H1 (cell line): ENCODE measurements around the gene STEAP4. TPM values are rescaled to one million over a fixed set of nuclear protein-coding genes. Genes with fewer than 3 reads are reported as not detected.

ENCODE experiments used
- CTCF ChIA-PET: fragments of 300-600 bp; sonication (Branson Sonifier 250); formaldehyde crosslinking; loops from one replicate; lab custom pipeline; 2021; ENCODE audit not compliant: partially characterized antibody; lab: Charles Lee
- POLR2A ChIA-PET: fragments of 300-600 bp; sonication (Branson Sonifier 250); formaldehyde crosslinking; loops from one replicate; lab custom pipeline; 2021; ENCODE audit warnings: inconsistent platforms; ENCODE audit not compliant: partially characterized antibody; lab: Charles Lee
- DNase-seq, 2 experiments: peaks; one replicate each; pipeline versions ENCODE4 v3.0.0 to v3.0.0-alpha.2; 2010 to 2022; ENCODE audit warnings: low spot score in 2 of 2, low read depth in 1 of 2, mixed read lengths in 1 of 2
- FAIRE-seq: peaks from 2 replicates; lab custom pipeline; 2011; peaks lifted over from hg19 to GRCh38; lab: Jason Lieb, UNC
- H2AFZ ChIP-seq: 2 replicates; pipeline ENCODE4 v1.8.1; 2012; ENCODE audit warnings: low read length, inconsistent platforms
- H2AK5ac ChIP-seq: 2 replicates; pipeline ENCODE4 v1.6.1; 2013; ENCODE audit warnings: low read depth, low read length
- H2BK120ac ChIP-seq: replicated peaks from 2 replicates; pipeline ENCODE3; 2013; ENCODE audit warnings: low read depth, low read length, inconsistent platforms
- H2BK12ac ChIP-seq: 2 replicates; pipeline ENCODE4 v1.6.1; 2013; ENCODE audit warnings: low read depth, low read length
- H2BK15ac ChIP-seq: 2 replicates; pipeline ENCODE4 v1.6.1; 2013; ENCODE audit warnings: low read length
- H2BK20ac ChIP-seq: 2 replicates; pipeline ENCODE4 v1.6.1; 2013; ENCODE audit warnings: low read length
- H2BK5ac ChIP-seq: 2 replicates; pipeline ENCODE4 v1.6.1; 2013; ENCODE audit warnings: low read depth, low read length
- H3K14ac ChIP-seq: 2 replicates; pipeline ENCODE4 v1.6.1; 2013; ENCODE audit warnings: inconsistent platforms; ENCODE audit not compliant: insufficient read length
- H3K18ac ChIP-seq: 2 replicates; pipeline ENCODE4 v1.6.1; 2013; ENCODE audit warnings: low read length; ENCODE audit errors: extremely low read depth
- H3K23ac ChIP-seq: 2 replicates; pipeline ENCODE4 v1.6.1; 2013; ENCODE audit warnings: inconsistent platforms; ENCODE audit not compliant: insufficient read length
- H3K23me2 ChIP-seq: 2 replicates; pipeline ENCODE4 v1.6.1; 2013; ENCODE audit warnings: low read depth, low read length
- H3K27ac ChIP-seq: 2 replicates; pipeline ENCODE4 v1.6.1; 2011; ENCODE audit warnings: low read depth, low read length, inconsistent platforms
- H3K27me3 ChIP-seq, 4 experiments: replicated peaks in 1 of 4; 1 replicate in 1 of 4; 2 replicates in 3 of 4; pipeline versions ENCODE4 v1.6.1 to v1.8.1; 2011 to 2013; ENCODE audit warnings: low read length in 3 of 4, mild to moderate bottlenecking in 3 of 4, inconsistent platforms in 2 of 4, mixed read lengths in 2 of 4, moderate library complexity in 1 of 4; ENCODE audit not compliant: control insufficient read depth in 3 of 4, insufficient read depth in 3 of 4; ENCODE audit errors: extremely low read depth in 1 of 4
- H3K36me3 ChIP-seq, 4 experiments: 2 replicates each; pipeline versions ENCODE4 v1.6.1 to v1.8.1; 2011 to 2013; ENCODE audit warnings: mild to moderate bottlenecking in 4 of 4, low read length in 3 of 4, moderate library complexity in 2 of 4, control low read depth in 1 of 4, inconsistent platforms in 1 of 4; ENCODE audit not compliant: insufficient read depth in 4 of 4, control insufficient read depth in 2 of 4
- H3K4ac ChIP-seq: replicated peaks from 2 replicates; pipeline ENCODE3; 2013; ENCODE audit warnings: low read length, low read depth, mixed read lengths, inconsistent platforms; ENCODE audit not compliant: insufficient read length
- H3K4me1 ChIP-seq, 4 experiments: replicated peaks in 1 of 4; 1 replicate in 1 of 4; 2 replicates in 3 of 4; pipeline versions ENCODE4 v1.6.1 to v1.8.1; 2011 to 2013; ENCODE audit warnings: low read length in 3 of 4, inconsistent platforms in 2 of 4, mixed read lengths in 1 of 4; ENCODE audit not compliant: insufficient read depth in 4 of 4, control insufficient read depth in 3 of 4
- H3K4me2 ChIP-seq, 2 experiments: 2 replicates each; pipeline versions ENCODE4 v1.6.1 to v1.8.1; 2011 to 2013; ENCODE audit warnings: low read depth in 2 of 2, low read length in 2 of 2, control low read depth in 1 of 2, inconsistent platforms in 1 of 2, mild to moderate bottlenecking in 1 of 2; ENCODE audit not compliant: insufficient read depth in 1 of 2
- H3K4me3 ChIP-seq, 4 experiments: fragments of 200-600, 300-600 bp in 1 of 4; sonication (generic), shearing (Covaris generic), sonication (Bioruptor Twin) in 1 of 4; 2 replicates each; pipeline versions ENCODE4 v1.5.1 to v1.8.1; 2011 to 2016; ENCODE audit warnings: low read length in 4 of 4, low read depth in 3 of 4, control low read depth in 2 of 4, inconsistent platforms in 2 of 4, mild to moderate bottlenecking in 2 of 4, mixed read lengths in 1 of 4, moderate library complexity in 1 of 4; ENCODE audit not compliant: insufficient read depth in 2 of 4; ENCODE audit errors: extremely low read depth in 1 of 4
- H3K56ac ChIP-seq: replicated peaks from 2 replicates; pipeline ENCODE3; 2013; ENCODE audit warnings: low read depth, mild to moderate bottlenecking, mixed read lengths, low read length, inconsistent platforms; ENCODE audit not compliant: insufficient read length
- H3K79me1 ChIP-seq: 2 replicates; pipeline ENCODE4 v1.6.1; 2013; ENCODE audit warnings: low read depth, low read length, control low read depth
- H3K79me2 ChIP-seq, 2 experiments: 2 replicates each; pipeline versions ENCODE4 v1.6.1 to v1.8.1; 2012 to 2013; ENCODE audit warnings: low read length in 2 of 2, mild to moderate bottlenecking in 2 of 2, inconsistent platforms in 1 of 2; ENCODE audit not compliant: insufficient read depth in 2 of 2, control insufficient read depth in 1 of 2
- H3K9ac ChIP-seq, 4 experiments: replicated peaks in 1 of 4; 1 replicate in 1 of 4; 2 replicates in 3 of 4; pipeline versions ENCODE4 v1.6.1 to v1.8.1; 2011 to 2013; ENCODE audit warnings: low read depth in 3 of 4, low read length in 3 of 4, control low read depth in 2 of 4, mild to moderate bottlenecking in 2 of 4, moderate library complexity in 2 of 4, inconsistent platforms in 1 of 4; ENCODE audit errors: extremely low read depth in 1 of 4
- H3K9me3 ChIP-seq, 2 experiments: 2 replicates each; pipeline versions ENCODE4 v1.6.1 to v1.8.1; 2012 to 2013; ENCODE audit warnings: mild to moderate bottlenecking in 2 of 2, moderate library complexity in 2 of 2, control low read depth in 1 of 2, inconsistent platforms in 1 of 2, low read depth in 1 of 2, low read length in 1 of 2, mixed read lengths in 1 of 2; ENCODE audit not compliant: insufficient read depth in 2 of 2
- H4K20me1 ChIP-seq, 2 experiments: replicated peaks in 1 of 2; 2 replicates each; pipeline versions ENCODE3 to v1.8.1; 2011 to 2013; ENCODE audit warnings: inconsistent platforms in 2 of 2, low read length in 2 of 2, mild to moderate bottlenecking in 1 of 2; ENCODE audit not compliant: insufficient read depth in 2 of 2, control insufficient read depth in 1 of 2
- H4K5ac ChIP-seq: 2 replicates; pipeline ENCODE4 v1.6.1; 2013; ENCODE audit warnings: low read length, low read depth, mixed read lengths, inconsistent platforms; ENCODE audit not compliant: insufficient read length
- H4K8ac ChIP-seq: 2 replicates; pipeline ENCODE4 v1.8.0; 2013; ENCODE audit warnings: mild to moderate bottlenecking, moderate library complexity, low read length, inconsistent platforms; ENCODE audit not compliant: insufficient read depth; ENCODE audit errors: extremely low read depth
- H4K91ac ChIP-seq: replicated peaks from 2 replicates; pipeline ENCODE3; 2013; ENCODE audit warnings: low read length, mixed read lengths, inconsistent platforms; ENCODE audit not compliant: insufficient read length
- CEBPB ChIP-seq: IDR thresholded peaks from 2 replicates; pipeline ENCODE4 v1.6.1; 2012; ENCODE audit warnings: low read depth, low read length
- KDM4A ChIP-seq: IDR thresholded peaks from one replicate; pipeline ENCODE4 v1.7.1; 2012; ENCODE audit warnings: low read depth, mild to moderate bottlenecking, moderate library complexity, low read length, inconsistent platforms; ENCODE audit not compliant: severe bottlenecking
- RBBP5 ChIP-seq: IDR thresholded peaks from 2 replicates; pipeline ENCODE4 v1.7.1; 2012; ENCODE audit warnings: low read depth, mild to moderate bottlenecking, inconsistent platforms, low read length, moderate library complexity, borderline replicate concordance
- RNF2 ChIP-seq: fragments of 200-900, 300-1000 bp; sonication (generic); IDR thresholded peaks from 2 replicates; pipeline ENCODE4 v1.7.1; 2016; ENCODE audit warnings: borderline replicate concordance, low read depth, mild to moderate bottlenecking, antibody characterized with exemption, low read length; ENCODE audit not compliant: poor library complexity, severe bottlenecking; ENCODE audit errors: missing control alignments
- RXRA ChIP-seq: IDR thresholded peaks from 2 replicates; pipeline ENCODE4 v1.6.1; 2011; ENCODE audit warnings: low read depth, mild to moderate bottlenecking, low read length, moderate library complexity; ENCODE audit not compliant: insufficient read depth
- SP4 ChIP-seq: IDR thresholded peaks from 2 replicates; pipeline ENCODE4 v1.6.1; 2012; ENCODE audit warnings: low read length, inconsistent platforms
- TAF7 ChIP-seq: optimal IDR thresholded peaks from 2 replicates; pipeline ENCODE3; 2011; ENCODE audit warnings: low read depth, mild to moderate bottlenecking, inconsistent platforms, low read length, moderate library complexity, borderline replicate concordance
- USF2 ChIP-seq: IDR thresholded peaks from 2 replicates; pipeline ENCODE4 v1.6.1; 2011; ENCODE audit warnings: low read length, improper control_type of control experiment
- polyA plus RNA-seq, 7 experiments: library from polyadenylated mRNA; depleted of rRNA in 3 of 7; stranded (reverse) in 5 of 7; unstranded in 2 of 7; fragments of >200 nt in 5 of 7; fragments of 200-250 nt in 2 of 7; gene quantifications; 1 replicate in 5 of 7; 2 replicates in 1 of 7; 4 replicates in 1 of 7; pipeline versions ENCODE4 v1.2.1 to v1.2.3, GENCODE V29; 2011 to 2013; ENCODE audit warnings: missing spikeins in 2 of 7, mixed read lengths in 2 of 7
- total RNA-seq: library from RNA; stranded (reverse); fragmentation: NEBNext Ultra II Directional; extraction: Animal tissue kit (Norgen Biotek cat#: 25700); gene quantifications from 2 replicates; pipeline ENCODE4 v1.2.1, GENCODE V29; 2021

STEAP4 gene
- total and polyA plus RNA-seq, 2 of the 8 experiments (the other 6 are each of a cell fraction or from before 2014, with no cell fraction given): under 0.01 TPM; not detected in 1

GRCh38 chr7:88256906-88257305, 49.8 kb downstream of the STEAP4 start:
- Histone ChIP-seq H3K18ac (no peak overlapping the region), H4K20me1 (no peaks in the 10 kb centered on the region), H2BK12ac (no peak overlapping the region), H3K4me3 (no peak overlapping the region), H3K4me1 (no peaks in the 10 kb centered on the region), H3K4me2 (no peak overlapping the region), H3K14ac (no peak overlapping the region), H2AFZ (no peak overlapping the region), H3K79me1 (no peaks in the 10 kb centered on the region), H3K79me2 (no peaks in the 10 kb centered on the region), H3K27me3 (no peaks in the 10 kb centered on the region), H3K27ac (no peak overlapping the region), H3K4ac (no peak overlapping the region), H2BK120ac (no peak overlapping the region), H3K36me3 (no peaks in the 10 kb centered on the region), H2BK20ac (no peak overlapping the region)
- DNase-seq: no peak
- POLR2A ChIA-PET: no interaction called here
- no peak for TF ChIP-seq RBBP5
- TF ChIP-seq CEBPB: no peak
- no peak for TF ChIP-seq RNF2
- TF ChIP-seq SP4: no peak
- TF ChIP-seq RXRA: no peak
- no peak for TF ChIP-seq USF2
- no peak for TF ChIP-seq TAF7
- TF ChIP-seq KDM4A: no peak
- TF ChIP-seq, all 59 proteins: peak for 0
- no peak overlapping the region for H2BK15ac ChIP-seq
- CTCF ChIA-PET: no interaction called here
- no peak overlapping the region for H3K9ac ChIP-seq
- H4K8ac ChIP-seq: no peak overlapping the region
- H4K5ac ChIP-seq: no peak overlapping the region
- no peak overlapping the region for H3K23ac ChIP-seq
- H3K23me2 ChIP-seq: no peaks in the 10 kb centered on the region; the same call in 1 of the 2 replicates
- H4K91ac ChIP-seq: no peak overlapping the region
- H2AK5ac ChIP-seq: no peak overlapping the region
- no peak overlapping the region for H3K56ac ChIP-seq
- no peak for FAIRE-seq
- H2BK5ac ChIP-seq: no peak overlapping the region
- peaks cover 3% of the 10 kb centered on the region in 2 experiments; a peak in 2 of 4 replicates for H3K9me3 ChIP-seq
